Glomerular visceral epithelial cell (primary cell): ENCODE data around the gene CD6.

Experiments
- DNase-seq: peaks from one replicate; pipeline ENCODE4 v3.0.0-alpha.2; 2016; ENCODE audit errors: extremely low spot score

CD6 gene

GRCh38 chr11:60935676-60936442 is 35.6 kb upstream of the CD6 start:
- DNase-seq = no peak

DNA sequence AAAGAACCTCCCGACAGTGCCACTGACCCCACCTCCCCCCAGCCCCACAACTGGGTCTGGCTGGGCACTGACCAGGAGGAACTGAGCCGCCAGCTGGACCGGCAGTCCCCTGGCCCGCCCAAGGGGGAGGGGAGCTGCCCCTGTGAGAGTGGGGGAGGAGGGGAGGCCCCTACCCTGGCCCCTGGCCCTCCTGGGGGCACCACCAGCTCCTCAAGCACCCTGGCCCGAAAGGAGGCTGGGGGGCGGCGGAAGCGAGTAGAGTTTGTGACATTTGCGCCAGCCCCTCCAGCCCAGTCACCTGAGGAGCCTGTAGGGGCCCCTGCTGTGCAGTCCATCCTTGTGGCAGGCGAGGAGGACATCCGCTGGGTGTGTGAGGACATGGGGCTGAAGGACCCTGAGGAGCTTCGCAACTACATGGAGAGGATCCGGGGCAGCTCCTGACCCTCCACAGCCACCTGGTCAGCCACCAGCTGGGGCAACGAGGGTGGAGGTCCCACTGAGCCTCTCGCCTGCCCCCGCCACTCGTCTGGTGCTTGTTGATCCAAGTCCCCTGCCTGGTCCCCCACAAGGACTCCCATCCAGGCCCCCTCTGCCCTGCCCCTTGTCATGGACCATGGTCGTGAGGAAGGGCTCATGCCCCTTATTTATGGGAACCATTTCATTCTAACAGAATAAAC is 34.9 kb upstream of the CD6 start:
- no peak for DNase-seq

DNA sequence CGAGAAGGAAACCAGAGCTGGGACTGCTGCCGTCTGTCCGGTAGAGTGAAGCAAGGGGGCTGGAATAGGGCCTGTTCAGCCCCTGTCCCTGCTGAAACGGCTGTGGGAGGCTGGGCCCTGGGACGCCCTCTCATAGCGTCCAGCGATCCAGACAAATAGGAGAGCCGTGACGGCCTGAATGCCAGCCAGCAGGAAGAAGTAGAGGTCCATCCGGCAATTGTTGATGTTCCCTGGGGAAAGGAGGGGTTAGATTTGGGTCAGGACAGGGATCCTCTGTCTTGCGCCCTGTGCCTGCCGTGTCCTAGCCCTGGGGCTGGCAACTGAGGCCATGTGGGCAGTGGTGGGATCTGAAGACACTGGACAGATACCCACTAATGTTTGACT is 34.3 kb upstream of the CD6 start:
- no peak for DNase-seq

GRCh38 chr11:60937811-60938210 is 33.7 kb upstream of the CD6 start:
- DNase-seq = no peak

DNA sequence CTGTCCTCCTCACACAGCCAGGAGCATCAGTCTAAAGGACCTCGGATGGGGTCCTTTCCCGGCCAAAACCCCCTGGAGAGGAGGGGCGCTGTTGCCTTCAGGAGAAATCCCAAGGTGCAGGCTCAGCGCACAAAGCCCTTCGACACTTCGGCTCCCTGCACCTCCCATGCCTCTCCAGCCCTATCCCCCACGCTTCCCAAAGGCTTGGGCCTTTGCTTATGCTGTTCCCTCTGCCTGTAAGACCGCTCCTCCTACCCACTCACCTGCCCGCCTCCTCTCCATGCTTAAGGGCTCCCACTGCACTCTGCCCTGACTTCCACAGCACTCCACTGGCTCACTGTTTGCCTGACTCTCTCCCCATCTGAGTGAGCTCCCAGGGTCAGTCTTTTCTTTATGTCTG is 33.0 kb upstream of the CD6 start:
- no peak for DNase-seq

DNA sequence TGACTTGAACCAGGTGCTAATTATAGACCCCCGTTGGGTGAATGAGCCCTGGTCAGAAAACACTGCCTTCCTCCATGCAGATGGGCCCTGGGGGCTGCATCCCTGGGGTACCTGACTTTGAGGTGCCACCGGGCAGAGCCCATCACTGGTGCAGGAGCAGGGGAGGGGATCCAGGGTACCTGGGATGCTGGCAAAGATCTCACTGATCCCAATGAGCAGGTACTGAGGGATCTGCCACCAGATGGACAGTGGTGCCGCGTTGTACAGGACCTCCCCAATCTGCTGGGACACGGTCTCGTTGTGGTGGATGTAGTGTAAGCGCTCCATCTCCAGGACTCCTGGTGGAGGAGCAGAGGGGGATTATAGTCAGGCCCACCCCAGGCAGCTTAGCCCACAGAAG is 32.2 kb upstream of the CD6 start:
- no peak for DNase-seq

DNA sequence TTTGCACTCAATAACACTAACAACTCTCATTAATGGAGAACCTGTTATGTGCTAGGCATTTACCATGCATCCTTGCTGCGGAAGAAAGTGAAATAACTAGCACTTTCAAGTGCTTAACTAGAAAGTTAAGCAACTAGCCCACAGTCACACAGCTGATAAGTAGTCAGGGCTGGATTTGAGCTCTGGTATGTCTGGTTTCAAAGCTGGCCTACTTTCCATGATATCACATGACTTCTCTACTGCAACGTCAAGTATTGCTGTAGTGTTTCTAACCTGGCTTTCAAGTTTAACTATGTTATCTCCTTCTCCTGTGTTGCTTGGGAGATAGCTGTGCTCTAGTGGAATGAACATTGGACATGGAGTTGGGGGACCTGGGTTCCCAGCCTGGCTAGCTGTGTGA is 31.6 kb upstream of the CD6 start:
- DNase-seq = no peak

DNA sequence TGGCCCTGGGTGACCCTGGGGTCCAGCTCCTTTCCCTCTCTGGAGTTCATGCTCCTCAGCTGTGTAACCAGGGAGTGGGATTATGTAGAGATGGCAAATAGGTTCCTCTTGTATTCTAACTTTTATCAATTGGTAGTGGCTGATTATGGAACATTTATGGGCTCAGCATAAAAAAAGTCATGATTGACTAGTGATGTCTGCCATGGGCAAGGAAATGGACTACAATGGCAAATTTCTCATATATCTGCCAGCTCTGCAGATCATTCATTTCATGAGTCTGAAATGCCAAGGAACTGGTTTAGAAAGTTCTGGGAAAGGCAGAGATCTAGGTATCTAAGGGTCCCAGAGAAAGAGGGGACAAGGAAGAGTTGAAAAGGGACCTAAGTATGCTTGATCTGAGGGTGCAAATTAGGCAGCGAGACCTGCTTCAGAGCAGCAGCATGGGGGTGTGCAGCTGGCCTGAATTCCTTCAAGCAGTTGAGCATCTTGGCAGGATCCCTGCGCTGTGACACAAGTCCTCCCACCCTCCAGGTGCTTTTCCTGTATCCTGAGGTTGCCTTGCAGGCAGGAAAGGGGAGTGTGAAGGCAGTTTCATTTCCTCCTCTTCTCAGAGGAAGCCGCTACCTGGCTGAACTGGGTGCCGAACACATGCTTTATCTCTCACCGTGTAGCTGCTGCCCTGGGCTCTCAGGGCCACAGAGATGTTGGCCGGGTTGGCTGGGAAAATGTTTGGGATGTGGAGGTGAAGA is 29.9 kb upstream of the CD6 start:
- no peak for DNase-seq

- DNase-seq = no peak
These were observed 29.3 kb upstream of the CD6 start for GRCh38 chr11:60942219-60942618.

GRCh38 chr11:60942970-60943565 is 28.4 kb upstream of the CD6 start:
- no peak for DNase-seq

DNA sequence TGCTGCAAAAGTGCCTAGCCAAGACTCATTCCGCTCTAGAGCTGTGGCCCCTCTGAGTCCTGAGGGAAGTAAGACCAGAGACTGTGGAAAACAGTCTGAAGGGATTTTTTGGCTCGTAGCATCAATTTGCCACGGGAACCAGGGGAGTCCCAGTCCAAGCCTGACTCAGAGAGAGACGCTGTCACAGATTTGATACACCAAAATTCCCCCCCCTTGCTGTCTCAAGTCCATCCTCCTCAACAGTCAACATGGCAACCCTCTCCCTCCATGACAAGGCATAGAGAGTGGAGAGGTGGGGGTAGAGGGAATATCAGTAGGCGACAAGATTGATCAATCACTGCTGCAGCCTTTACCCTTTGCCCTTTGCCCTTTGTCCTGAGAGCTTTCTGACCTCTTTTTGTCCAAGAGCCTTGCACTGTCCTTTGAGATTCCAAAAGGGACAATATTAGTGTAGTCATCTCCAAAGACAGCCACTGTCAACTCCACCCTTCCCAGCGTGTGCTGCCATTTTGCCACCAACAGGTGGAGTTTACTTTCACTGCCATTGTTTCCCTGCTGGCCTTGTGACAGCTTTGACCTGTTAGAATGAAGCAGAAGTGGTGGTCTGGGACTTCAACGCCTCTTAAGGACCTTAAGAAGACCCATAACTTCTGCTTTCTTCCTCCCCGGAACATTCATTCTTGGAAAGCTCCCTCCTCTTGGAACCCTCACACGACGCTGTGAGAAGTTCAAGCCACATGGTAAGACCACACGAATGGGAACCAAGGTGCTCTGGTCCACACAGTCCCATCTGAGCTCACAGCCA is 26.8 kb upstream of the CD6 start:
- no peak for DNase-seq

GRCh38 chr11:60945295-60945667 is 26.2 kb upstream of the CD6 start:
- no peak for DNase-seq

DNA sequence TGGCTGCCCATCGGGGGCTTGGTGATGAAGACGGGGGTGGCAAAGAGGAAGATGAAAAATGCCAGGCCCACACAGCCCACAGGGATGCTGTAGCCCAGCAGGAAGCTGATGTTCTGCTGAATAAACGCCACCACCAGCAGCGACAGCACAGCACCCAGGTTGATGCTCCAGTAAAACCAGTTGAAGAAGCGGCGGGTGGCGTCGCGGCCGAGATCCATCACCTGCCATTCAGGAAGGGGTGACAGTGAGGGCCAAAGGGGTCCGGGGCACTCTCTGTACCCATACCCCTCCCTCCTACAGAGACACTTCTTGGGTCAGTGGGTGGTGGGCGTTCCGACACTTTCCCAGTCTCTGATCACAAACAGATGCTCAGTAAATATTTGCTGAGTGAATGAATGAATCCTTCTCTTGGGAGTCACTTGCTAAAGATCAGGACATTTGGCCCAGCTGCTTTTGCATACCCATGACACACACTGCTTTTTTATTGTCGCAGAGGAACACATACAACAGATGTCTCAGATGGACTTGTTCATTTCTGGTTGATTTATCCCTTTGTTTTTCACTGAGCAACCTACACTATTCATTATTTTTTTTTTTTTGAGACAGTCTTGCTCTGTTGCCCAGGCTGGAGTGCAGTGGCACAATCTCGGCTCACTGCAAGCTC is 24.7 kb upstream of the CD6 start:
- DNase-seq = no peak

- no peak for DNase-seq
These were observed 23.8 kb upstream of the CD6 start for GRCh38 chr11:60947700-60948099.

DNA sequence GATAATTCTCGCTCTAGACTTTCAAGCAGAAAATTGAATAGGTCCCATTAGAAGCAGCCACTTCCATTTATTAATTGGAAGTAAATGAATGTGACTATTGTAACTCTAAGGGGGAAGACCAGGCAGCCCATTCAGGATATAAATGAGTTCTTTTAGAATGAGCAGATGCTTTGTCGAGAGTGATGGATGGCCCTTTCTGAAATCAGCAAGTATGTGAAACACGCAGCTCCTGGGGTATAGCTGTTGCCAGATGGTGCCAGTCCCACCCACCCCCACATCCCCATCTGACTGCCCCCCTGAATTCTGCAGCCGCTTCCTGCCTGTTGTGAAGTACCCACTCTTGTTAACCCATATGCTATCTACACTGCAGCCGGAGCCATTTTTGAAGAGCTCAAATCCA is 23.2 kb upstream of the CD6 start:
- DNase-seq = no peak

DNA sequence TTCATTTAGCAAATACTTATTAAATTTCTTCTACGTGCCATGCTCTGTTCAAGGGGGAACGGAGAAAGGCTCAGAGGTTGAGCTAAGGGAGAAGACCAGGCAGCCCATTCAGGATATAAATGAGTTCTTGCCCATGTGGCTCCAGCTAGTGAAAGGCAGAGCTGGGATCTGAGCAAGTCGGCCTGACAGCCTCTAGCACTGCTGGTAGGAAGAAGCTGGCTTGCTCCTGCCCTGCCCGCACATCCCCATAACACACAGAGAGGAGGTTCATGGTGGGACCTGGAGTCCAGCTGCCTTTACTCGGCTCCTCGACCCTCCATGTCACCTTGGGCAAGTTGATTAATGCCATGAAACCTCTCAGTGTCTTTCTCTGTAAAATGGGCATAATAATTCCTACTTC is 21.5 kb upstream of the CD6 start:
- DNase-seq = no peak

DNA sequence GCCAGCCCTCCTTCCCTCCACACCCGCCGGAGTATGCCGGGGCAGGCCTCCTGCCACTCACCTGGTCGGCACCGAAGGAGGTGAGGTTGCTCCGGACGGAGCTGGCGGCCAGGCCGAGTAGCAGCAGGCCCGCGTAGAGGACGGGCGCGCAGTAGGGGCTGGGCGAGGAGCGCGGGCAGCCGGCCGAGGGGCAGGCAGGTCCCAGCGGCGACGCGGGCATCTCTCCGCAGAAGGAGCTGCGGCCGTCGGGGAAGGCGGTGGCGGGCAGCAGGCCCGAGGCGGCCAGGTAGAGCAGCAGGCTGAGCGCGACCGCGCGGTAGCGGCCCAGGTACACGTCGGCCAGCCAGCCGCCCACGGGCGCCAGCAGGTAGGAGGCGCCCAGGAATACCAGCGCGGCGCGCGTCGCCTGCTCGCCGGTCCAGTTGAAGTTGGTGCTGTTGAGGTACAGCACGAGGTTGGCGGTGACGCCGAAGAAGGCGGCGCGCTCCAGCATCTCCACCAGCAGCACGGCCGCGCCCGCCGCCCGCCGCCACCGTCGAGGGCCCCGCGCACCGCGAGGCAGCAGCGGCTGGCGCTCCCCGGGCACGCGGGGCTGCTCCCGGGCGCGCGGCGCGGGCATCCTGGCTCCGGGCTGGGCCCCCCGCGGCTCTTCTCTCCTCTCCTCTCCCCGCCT is 20.4 kb upstream of the CD6 start:
- no peak for DNase-seq

DNA sequence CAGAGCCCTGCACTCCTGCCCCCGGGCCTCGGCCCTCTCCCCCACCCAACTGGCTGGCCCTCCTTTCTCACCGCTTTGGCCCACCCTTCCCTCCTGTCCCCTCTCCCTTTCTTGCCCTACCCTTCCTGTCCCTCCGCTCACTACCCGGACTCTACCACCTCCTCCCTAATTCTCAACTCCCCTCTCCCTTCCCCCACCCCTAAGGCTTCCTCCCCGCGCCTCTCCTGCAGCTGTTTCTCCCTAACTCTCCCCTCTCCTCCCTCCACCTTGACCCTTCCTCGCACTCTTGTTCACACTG is 19.9 kb upstream of the CD6 start:
- no peak for DNase-seq

DNA sequence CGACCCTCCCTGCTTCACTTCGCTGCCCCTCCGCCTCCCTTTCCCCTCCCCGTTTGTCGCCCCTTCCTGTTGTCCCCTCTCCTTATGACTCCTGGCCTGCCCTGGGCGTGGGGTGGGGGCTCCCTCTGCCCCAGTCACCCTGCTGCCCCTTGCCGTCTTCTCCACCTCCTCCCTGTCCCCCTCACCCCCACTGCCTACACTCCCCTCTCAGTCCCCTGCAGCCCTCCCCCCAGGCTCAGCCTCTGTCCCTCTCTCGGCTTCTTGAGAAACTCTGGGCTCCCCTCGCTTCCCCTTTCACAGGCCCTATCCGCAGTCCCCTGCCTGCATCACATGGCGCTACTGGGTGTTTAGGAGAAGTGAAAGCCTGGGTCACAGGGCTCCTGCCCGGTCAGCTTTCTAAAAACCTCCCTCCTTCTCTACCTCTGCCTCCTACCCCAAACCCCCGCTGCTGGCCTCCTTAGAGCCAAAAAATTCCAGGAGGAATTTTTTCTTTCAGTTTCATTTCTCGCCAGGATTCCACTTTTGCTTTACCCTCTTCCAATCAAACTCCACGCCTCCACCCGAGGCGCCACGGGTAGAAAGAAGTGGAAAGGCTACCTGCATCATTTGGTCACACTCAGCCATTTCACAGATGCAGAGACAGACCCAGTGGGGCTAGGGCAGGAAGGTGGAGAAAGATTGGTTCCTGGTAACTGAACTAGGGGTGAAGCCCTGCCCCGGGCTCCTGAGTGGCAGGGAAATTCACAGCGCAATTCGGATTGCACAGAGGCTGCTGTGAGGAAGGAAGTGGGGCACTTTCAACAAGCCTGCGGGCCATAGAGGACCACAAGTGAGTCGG is 19.4 kb upstream of the CD6 start, which contains the start of gene SLC15A3:
SLC15A3 (minus strand) TSS at position 273 of the 838 bp plus-strand sequence. CDS start 625 bp downstream, outside the sequence.
- DNase-seq = no peak

DNA sequence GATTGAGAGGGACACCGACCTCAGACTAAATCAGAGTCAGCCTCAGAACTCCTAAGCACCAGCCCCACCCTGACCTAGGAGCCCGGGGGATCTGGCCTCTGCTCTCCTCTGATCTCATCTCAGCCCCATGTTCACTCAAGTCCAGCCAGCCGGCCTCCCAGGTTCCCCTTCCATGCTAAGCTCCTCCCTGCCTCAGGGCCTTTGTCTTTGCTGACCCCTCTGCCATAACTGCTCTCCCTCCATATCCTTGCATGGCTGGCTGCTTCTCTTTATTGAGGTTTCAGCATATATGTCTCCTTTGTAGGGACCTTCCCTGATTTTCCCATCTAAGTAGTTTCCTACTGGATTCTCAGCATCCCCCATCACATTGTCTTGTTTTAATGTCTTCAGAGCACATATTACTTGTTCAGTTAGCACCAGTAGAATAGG is 18.7 kb upstream of the CD6 start:
- DNase-seq = no peak
